Left renal cortex interstitium (tissue), 4 donors: ENCODE results near the gene ARHGAP29. TPM values are rescaled to one million over a fixed set of nuclear protein-coding genes. Genes with fewer than 3 reads are reported as not detected.

Experiments used
- DNase-seq, 4 donors: peaks; one replicate each; pipeline ENCODE4 v3.0.0-alpha.2; 2013; ENCODE audit warnings: low read depth in 4 of 4, low spot score in 2 of 4, missing footprints in 1 of 4
- polyA plus RNA-seq, 4 donors: library from polyadenylated mRNA; unstranded; fragments of 120-200 nt; gene quantifications; one replicate each; pipeline ENCODE4 v1.2.1, GENCODE V29; 2013; ENCODE audit not compliant: insufficient read length in 4 of 4

Gene ARHGAP29
- polyA plus RNA-seq, 4 donors: 69.1 to 90.7 (median 80.4) TPM

GRCh38 chr1:94260635-94261387 lies 23.4 kb upstream of the ARHGAP29 start:
- DNase-seq: no peak

- DNase-seq: no peak
These were observed 22.4 kb upstream of the ARHGAP29 start for GRCh38 chr1:94259635-94260289.

- no peak for DNase-seq
These were observed 21.5 kb upstream of the ARHGAP29 start for GRCh38 chr1:94258873-94259331.

- no peak for DNase-seq
These were observed 20.1 kb upstream of the ARHGAP29 start for GRCh38 chr1:94257444-94257843.

GRCh38 chr1:94255476-94255875 lies 18.1 kb upstream of the ARHGAP29 start:
- no peak for DNase-seq

DNA sequence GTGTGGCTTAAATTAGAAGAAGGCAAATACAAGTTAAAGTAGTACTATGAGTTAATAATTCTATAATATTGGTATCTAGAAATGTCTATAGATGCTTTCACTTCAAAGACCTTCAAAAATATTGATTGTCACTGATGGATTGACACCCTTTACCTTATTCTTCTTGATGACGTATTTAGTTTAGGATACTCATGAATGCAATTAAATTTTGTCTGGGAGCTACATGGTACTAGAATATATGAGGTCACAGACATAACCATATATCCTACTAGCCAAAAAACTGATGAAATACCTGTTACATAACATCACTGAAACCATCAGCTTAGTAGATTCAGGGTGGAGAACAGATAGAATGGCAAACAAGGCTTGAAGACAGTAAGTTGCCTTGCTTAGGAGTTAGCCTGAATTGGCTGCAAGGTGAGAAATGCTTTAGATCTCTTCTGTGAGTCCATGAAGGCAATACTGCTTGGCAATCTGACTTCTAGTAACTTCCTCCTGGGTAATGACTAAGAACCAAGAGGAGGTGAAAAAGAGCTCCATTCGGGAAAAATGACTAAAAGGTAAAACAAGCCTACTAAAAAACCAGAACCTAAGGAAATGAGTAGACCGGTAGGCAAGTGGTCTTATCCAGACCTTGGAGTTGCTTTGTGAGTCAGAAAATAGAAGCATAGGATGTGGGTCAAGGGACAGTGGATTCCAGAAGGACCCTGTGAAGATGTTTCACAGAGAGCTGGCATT lies 16.9 kb upstream of the ARHGAP29 start:
- no peak for DNase-seq

DNA sequence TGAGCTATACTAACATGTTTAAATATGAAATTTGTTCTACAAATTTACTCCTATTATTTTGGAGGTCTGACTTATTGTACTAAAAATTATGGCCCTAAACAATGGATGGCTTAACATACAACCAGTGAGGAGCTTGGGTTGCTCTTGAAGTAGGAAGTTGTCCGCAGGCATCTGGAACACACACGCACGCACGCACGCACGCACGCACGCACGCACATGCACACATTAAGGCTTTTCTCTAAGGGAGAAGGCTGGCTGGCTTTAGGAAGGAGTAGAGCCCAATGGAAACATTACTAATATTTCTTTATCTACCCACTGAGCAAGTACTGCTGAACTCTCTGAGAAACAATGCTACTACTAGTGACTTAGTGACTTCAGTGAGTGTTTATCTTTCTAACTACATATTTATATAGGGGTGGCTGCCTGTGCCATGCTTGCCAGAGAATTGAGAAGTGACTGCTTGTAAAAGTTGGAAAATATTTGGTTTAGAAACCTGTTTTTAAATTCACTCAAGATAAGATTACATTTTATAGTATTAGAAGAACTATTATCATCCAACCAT lies 16.2 kb upstream of the ARHGAP29 start:
- no peak for DNase-seq

DNA sequence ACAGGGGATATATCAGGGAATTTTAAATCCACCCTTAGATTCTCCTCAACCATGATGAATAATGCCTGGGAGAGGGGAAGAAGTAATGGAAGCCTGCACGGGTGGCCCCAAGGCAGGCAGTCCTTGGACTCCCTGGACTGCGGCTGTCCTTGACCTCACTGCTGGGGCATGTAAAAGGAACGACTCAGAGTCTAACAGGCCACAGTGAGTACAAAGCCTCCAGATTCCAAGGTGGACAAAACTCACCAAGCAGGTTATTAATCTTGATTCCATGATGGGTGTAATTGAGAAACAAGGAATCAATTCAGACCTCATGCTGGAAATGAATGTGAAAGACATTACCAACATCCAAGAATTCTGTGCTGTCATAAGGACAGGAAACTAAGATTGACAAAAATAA lies 13.0 kb upstream of the ARHGAP29 start:
- DNase-seq: no peak

GRCh38 chr1:94248956-94249688 lies 11.7 kb upstream of the ARHGAP29 start:
- no peak for DNase-seq

DNA sequence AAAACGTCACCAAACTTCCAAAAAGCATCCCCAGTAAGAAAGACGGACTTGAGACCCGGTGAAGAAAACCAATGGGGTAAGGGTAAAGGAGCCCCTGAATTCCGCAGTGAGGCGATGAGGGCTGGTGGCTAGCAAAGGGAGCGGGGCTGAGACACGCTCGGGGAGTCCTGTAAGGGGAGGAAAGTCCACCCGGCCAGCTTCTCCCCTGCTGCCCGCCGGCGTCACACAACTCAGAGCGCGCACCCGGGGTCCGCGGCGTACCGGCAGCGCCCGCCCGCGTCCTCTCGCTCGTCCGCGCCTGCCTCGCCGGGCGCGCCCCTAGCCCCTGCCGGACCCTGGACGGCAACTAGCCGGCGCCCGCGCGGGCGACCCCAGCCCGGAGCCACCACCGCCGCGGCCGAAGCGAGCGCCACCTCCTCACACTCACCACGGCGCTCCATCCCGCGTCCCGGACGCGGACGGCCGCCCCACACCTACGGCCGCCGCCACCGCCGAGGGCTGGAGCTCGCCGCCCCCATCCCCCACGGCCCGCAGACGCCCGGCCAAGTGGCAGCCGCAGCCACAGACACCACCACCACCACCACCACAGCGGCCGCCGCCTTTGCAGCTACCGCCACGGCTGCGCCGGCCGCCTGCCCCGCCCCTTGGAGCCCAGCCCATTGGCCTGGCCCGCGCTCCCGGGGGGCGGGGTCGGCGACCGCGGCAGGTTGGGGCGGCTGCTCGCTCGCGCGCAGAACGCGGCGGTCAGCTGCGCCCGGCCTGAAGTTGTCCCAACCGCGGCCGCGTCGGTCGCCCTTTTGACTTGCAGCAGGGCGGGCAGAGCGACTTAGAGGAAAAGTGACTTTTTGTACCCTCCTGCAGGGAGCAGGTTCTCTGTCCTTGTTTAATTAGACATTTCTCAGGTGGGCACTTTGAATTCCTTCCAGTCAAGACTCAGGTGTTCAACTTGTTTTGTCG lies 10.0 kb upstream of the ARHGAP29 start:
- DNase-seq: peak in 1 of 4 donors; percentile 52

DNA sequence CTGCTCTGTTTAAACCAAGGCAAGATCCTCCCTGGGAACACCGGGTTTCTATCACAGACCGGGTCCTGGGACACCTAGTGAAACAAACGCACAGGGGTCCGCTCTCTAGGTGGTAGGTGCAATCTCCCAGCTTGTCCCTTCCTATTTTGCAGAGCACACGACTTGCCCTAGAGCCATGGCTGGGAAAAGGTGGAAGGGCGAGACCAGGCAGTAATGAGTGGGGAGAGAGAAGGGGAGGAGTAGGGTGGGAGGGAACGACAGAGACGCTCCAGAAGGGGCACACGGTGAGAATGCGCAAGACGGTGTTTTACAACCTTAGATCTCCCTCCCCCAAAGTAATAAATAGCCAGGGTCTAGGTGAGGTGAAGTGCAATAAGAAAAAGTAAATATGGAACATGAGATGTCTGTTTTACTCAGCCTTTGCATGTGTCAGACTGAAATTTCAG lies 9.3 kb upstream of the ARHGAP29 start:
- DNase-seq: no peak

DNA sequence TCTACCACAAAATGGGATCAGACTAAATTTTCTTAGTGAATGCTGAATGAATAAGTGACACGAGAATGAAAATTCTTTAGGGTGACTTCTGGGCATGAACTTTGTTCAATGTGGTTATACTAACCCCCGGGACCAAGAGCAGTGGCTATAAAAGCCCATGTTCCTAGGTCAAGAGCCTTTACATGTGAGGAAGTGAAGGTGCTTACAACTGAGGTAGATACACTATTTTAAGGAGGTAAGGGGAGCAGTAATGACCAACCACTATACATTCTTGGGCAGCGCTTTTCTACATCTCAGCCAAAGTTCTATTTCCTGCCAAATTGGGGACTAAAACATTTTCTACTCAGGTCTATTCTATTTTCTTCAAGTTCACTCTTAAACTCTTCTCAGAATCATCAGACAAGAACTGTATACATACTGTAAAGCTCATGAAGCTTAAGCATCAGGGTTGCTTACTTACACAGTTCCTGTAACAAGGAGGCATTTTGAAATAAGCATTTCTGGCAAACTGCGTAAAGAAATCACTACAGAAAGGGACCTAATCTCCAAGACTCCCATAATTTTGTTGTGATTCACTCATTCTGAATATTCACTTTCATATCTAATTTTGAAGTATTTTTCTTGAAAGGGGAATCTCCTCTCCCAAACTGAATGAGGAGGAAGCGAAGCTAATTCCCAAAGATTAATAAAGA lies 8.5 kb upstream of the ARHGAP29 start:
- DNase-seq: no peak

GRCh38 chr1:94244816-94245215 lies 7.4 kb upstream of the ARHGAP29 start:
- DNase-seq: no peak

DNA sequence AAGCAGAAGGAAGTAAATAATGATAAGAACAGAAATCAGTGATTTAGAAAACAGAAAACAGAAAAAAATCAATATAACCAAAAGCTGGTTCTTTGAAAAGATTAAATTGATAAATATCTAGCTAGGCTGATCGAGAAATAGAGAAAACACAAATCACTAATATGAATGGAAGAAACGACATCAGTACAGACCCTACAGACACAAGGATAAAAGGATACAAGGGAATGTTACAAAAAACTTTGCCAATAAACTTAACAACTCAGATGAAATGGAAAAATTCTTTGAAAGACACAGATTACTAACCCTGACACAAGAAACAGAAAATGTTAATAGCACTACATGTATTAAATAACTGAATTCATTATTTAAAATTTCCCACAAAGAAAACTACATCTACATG lies 6.3 kb upstream of the ARHGAP29 start:
- DNase-seq: no peak

DNA sequence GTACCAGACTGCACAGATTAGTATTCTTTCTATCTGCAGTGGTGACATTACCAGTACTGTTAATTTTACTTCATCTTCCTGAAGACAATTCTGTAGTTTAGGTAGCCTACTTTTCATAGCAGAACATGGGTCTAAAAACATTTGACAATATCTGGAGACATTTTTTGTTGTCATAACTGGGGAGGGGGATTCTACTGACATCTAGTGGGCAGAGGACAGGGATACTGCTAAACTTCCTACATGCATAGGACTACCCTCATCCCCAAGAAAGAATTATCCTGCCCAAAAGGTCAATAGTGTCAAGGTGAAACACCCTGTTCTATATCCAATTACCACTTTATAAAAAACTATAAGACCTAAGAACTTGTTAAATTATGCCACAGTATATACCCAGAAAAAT lies 3.4 kb upstream of the ARHGAP29 start:
- DNase-seq: no peak

DNA sequence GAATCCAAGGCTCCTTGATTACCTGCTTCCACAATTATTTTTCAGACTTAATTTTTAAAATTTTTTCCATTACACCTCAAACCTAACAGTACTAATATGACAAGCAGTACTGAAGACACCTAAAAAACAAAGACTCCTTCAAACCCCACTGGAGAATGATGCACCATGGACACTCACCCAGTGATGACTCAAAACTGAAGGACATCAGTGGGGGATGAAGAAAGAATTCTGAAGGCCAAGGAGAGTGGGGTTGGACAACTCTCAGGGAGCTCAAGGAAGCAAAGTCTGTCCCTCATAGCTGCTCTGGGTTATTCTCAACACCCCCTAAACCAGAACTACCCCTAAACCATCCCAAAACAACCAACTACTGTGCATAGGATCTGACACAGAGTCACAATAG lies 2.4 kb upstream of the ARHGAP29 start:
- DNase-seq: no peak

- DNase-seq: no peak
These were observed 1.7 kb upstream of the ARHGAP29 start for GRCh38 chr1:94239051-94239450.

DNA sequence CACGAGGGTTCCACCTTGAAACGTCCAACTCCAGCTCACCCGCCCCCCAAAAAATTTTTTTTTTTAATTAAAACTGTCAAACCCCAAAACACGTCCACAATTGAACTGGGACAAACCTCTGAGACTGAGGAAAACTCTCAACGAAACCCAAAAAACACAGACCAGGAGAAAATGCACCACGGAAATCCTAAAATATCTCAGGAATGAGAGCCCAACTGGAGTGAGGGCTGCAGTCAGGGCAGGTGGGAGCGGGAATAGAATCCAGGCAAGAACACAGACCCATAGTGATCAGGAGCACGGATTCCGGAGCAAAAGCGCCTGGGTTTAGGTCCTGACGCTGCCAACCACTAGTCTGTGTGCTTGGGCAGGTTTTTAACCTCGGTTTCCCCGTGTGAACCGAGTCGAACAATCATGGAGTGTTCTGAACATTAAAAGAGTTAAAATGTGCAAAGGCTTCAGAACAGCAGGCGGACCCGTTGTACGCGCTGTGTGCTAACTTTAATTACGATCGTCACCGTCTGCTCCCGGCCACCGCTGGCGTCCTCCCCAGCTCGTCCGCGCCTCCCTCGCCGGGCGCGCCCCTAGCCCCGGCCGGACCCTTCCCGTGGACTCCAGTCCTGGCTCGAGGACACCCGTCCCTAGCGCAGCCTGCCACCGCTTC lies 624 bp downstream of the ARHGAP29 start:
- DNase-seq: peak in 2 of 4 donors; percentile 38 to 62
